Ovary (tissue), 3 donors: Measurements from ENCODE around the gene MEGF8.

Experiments
- CTCF ChIP-seq, 3 donors: fragments of 450-650 bp in 2 of 3; fragments of 200-600 bp in 1 of 3; IDR thresholded peaks; one replicate each; pipeline versions ENCODE4 v1.5.1 to v1.8.0; 2016 to 2022; ENCODE audit warnings: antibody characterized with exemption in 3 of 3, mild to moderate bottlenecking in 1 of 3
- EP300 ChIP-seq: sonication (generic); formaldehyde crosslinking; IDR thresholded peaks from one replicate; pipeline ENCODE4 v1.6.1; 2017; ENCODE audit warnings: antibody characterized with exemption
- POLR2A ChIP-seq: fragments of 450-650 bp; IDR thresholded peaks from one replicate; pipeline ENCODE4 v1.6.1; 2017; ENCODE audit warnings: antibody characterized with exemption, mild to moderate bottlenecking, moderate library complexity
- donor health status: DM: no; HTN: no; CAD: no.

GRCh38 chr19:42326969-42327368, 1.5 kb downstream of the MEGF8 start:
- TF ChIP-seq CTCF (IDR thresholded peaks at IDR 0.05) (no peak), POLR2A (no peak), EP300 (no peak)
